Measurements from ENCODE around the gene ANXA5. TPM values are rescaled to one million over a fixed set of nuclear protein-coding genes. Genes with fewer than 3 reads are reported as not detected.
A peak's percentile ranks its signal among the peaks of the same experiment; 100 is the strongest.
"Not testable (repeated sequence)": the region's sequence is repeated elsewhere in the genome, so short reads cannot be mapped to it uniquely, and the experiment has no call there.

The ANXA5 gene
- total RNA-seq, 6 donors from 2014 or later, result 156 to 446 (median 301) TPM

DNA sequence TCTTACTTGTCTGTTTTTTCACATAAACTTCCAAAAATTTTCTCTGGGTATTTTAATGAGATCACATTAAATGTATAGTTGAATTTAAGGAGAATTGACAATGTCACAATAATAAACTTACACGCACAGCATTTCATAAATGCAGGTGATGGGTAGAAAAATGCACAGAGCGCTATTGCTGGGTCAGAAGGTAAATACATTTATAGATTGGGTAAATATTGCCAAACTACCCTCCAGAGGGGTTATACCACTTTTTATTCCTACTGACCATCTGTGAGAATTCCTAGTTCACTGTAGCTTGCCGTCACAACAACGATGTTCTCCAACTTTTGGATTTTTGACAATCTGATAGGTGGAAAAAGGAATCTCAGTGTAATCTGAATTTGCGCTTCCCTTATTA, 34.6 kb downstream of the ANXA5 start:
- Histone ChIP-seq H3K4me1 (peaks cover 0 to 7% (median 1%) of the 10 kb centered on the region in 4 donors), H3K36me3 (peaks cover 0 to 18% (median 14%) of the 10 kb centered on the region in 4 donors), H3K4me3 (no peak overlapping the region), H3K27ac (no peak overlapping the region), H3K9me3 (no peaks in the 10 kb centered on the region), H3K27me3 (no peaks in the 10 kb centered on the region)
- DNase-seq, result no peak
- TF ChIP-seq EP300 (IDR thresholded peaks at IDR 0.05) (no peak), POLR2AphosphoS5 (IDR thresholded peaks at IDR 0.05) (no peak), POLR2A (IDR thresholded peaks at IDR 0.05) (no peak)
- TF ChIP-seq, protein P1, sequence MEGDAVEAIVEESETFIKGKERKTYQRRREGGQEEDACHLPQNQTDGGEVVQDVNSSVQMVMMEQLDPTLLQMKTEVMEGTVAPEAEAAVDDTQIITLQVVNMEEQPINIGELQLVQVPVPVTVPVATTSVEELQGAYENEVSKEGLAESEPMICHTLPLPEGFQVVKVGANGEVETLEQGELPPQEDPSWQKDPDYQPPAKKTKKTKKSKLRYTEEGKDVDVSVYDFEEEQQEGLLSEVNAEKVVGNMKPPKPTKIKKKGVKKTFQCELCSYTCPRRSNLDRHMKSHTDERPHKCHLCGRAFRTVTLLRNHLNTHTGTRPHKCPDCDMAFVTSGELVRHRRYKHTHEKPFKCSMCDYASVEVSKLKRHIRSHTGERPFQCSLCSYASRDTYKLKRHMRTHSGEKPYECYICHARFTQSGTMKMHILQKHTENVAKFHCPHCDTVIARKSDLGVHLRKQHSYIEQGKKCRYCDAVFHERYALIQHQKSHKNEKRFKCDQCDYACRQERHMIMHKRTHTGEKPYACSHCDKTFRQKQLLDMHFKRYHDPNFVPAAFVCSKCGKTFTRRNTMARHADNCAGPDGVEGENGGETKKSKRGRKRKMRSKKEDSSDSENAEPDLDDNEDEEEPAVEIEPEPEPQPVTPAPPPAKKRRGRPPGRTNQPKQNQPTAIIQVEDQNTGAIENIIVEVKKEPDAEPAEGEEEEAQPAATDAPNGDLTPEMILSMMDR (IDR thresholded peaks at IDR 0.05), result no peak
- no peak for ATAC-seq (ENCODE audit: low FRiP score in 2 of 2)
- WGBS, 2 donors, result 79 to 98% methylated on average over 5 of the region's 5 CpGs

DNA sequence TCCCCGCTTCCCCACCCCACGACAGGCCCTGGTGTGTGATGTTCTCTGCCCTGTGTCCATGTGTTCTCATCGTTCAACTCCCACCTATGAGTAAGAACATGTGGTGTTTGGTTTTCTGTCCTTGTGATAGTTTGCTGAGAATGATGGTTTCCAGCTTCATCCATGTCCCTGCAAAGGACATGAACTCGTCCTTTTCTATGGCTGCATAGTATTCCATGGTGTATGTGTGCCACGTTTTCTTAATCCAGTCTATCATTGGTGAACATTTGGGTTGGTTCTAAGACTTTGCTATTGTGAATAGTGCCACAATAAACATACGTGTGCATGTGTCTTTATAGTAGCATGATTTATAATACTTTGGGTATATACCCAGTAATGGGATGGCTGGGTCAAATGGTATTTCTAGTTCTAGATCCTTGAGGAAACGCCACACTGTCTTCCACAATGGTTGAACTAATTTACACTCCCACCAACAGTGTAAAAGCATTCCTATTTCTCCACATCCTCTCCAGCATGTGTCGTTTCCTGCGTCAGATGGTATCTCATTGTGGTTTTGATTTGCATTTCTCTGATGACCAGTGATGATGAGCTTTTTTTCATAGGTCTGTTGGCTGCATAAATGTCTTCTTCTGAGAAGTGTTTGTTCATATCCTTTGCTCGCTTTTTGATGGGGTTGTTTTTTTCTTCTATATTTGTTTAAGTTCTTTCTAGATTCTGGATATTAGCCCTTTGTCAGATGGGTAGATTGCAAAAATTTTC, 36.4 kb downstream of the ANXA5 start:
- DNase-seq; ATAC-seq (ENCODE audit: low FRiP score in 2 of 2); H3K27me3 ChIP-seq; H3K4me3 ChIP-seq; H3K36me3 ChIP-seq; H3K27ac ChIP-seq; H3K9me3 ChIP-seq; H3K4me1 ChIP-seq: not testable (repeated sequence)
- WGBS, 2 donors, result 84 to 87% methylated on average over 10 of the region's 10 CpGs

DNA sequence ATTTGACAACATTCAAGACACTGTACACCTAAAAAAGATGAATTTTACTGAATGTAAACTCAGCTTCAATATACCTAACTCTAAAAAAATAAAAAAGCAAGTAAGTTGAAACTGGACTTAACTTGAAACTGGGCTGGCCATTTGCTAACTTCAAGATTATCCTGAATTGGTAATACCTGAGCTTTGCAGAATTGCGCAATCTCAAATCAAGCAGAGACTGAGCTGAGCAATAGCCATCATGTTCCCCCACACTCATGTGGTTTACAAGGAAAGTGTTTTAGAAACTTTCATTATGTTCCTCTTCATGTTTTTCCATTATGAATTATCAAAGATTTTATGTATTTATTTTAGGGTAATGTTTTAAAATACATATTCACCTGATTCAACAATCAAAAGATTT, 38.7 kb downstream of the ANXA5 start:
- H3K27me3 ChIP-seq, result no peaks in the 10 kb centered on the region
- H3K9me3 ChIP-seq, result no peaks in the 10 kb centered on the region
- no peak overlapping the region for H3K4me3 ChIP-seq
- WGBS, 2 donors, result 88 to 92% methylated on average over 1 of the region's 1 CpG
- DNase-seq, result no peak
- no peaks in the 10 kb centered on the region for H3K4me1 ChIP-seq
- no peak overlapping the region for H3K27ac ChIP-seq
- no peak for ATAC-seq (ENCODE audit: low FRiP score in 2 of 2)
- TF ChIP-seq, protein P1 (IDR thresholded peaks at IDR 0.05), result no peak
- TF ChIP-seq POLR2A (IDR thresholded peaks at IDR 0.05), result no peak
- TF ChIP-seq POLR2AphosphoS5 (IDR thresholded peaks at IDR 0.05), result no peak
- TF ChIP-seq EP300 (IDR thresholded peaks at IDR 0.05), result no peak
- H3K36me3 ChIP-seq, result peaks cover 0 to 7% (median 0%) of the 10 kb centered on the region in 4 donors

DNA sequence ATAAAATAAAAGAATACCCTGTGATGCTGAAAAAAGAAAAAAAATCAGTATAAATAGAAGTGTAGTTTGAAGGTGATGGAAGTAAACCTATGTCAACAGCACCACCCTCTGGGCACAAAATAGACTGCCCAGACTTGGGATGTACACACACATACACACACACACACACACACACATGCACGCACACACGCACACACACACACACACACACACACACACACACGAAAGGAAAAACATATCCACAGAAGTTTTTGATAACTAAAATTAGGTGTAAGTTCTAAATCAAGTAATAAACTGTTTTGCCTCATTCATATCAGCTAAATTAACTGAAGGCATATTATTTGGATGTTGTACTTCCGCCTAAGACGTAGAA, 40.5 kb downstream of the ANXA5 start:
- TF ChIP-seq, protein P1 (IDR thresholded peaks at IDR 0.05), result peak in 4 of 6 experiments; percentile 29 to 64 (median 46)
- no peak for TF ChIP-seq POLR2AphosphoS5 (IDR thresholded peaks at IDR 0.05)
- Histone ChIP-seq H3K4me3 (no peak overlapping the region), H3K27me3 (no peaks in the 10 kb centered on the region), H3K9me3 (no peaks in the 10 kb centered on the region), H3K27ac (no peak overlapping the region), H3K36me3 (no peaks in the 10 kb centered on the region), H3K4me1 (no peaks in the 10 kb centered on the region)
- DNase-seq (peak in 1 of 2 donors; percentile 47), ATAC-seq (ENCODE audit: low FRiP score in 2 of 2) (peak; percentile 81 to 85)
- WGBS, 2 donors, result 39 to 42% methylated on average over 5 of the region's 5 CpGs

DNA sequence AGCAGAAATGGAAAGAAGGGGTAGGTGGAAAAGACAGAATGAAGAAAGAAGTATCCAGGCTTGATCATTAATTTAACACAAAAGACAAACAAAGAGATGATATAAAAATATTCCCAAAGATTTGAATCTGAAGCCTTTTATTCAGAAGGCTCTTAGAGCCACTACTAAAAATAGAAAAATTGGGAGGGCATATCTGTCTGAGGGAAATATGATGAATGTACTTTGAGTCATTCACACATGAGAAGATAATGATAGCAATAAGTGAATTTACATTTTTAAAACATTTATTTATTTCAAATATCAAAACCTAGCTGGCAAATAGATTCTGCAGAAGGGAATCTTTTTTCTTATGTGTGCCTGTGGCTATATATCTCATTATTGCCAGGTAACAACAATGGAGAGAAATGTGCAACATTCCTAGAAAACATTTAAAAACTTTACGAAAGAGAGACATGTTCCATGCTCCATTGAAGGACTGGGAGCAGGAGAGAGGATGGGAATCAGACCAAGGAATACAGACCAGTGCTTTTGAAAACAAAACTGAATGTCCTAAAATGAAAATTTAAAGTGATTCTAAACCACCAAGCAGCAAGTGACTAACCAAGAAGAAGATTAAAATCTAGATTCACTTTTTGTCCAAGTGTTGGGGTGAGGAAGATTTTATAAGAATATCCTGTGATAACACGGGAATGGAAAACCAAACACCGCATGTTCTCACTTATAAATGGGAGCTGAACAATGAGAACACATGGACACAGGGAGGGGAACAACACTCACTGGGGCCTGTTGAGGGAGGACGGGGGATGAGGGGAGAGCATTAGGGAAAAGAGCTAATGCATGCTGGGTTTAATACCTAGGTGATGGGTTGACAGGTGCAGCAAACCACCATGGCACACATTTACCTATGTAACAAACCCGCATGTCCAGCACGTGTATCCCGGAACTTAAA, 41.2 kb downstream of the ANXA5 start:
- TF ChIP-seq, protein P1 (IDR thresholded peaks at IDR 0.05), result no peak
- H3K4me3 ChIP-seq, result no peak overlapping the region
- ATAC-seq (ENCODE audit: low FRiP score in 2 of 2) (no peak), DNase-seq (no peak)
- H3K27ac ChIP-seq, result no peak overlapping the region
- H3K9me3 ChIP-seq, result no peaks in the 10 kb centered on the region
- H3K4me1 ChIP-seq, result no peaks in the 10 kb centered on the region
- H3K36me3 ChIP-seq, result no peaks in the 10 kb centered on the region
- 53 to 61% methylated on average over 7 of the region's 7 CpGs for WGBS, 2 donors
- no peaks in the 10 kb centered on the region for H3K27me3 ChIP-seq
